Lower leg skin (tissue), 4 donors: ENCODE results near the gene PPIF. TPM values are rescaled to one million over a fixed set of nuclear protein-coding genes. Genes with fewer than 3 reads are reported as not detected.

Experiments
- DNase-seq, 2 donors: peaks; one replicate each; pipeline ENCODE4 v3.0.0-alpha.2; 2019; ENCODE audit warnings: low spot score in 2 of 2
- H3K4me3 ChIP-seq: fragments of 200-600 bp; sonication (generic); 2 replicates; pipeline ENCODE4 v1.5.1; 2017; ENCODE audit warnings: mild to moderate bottlenecking, low read depth; ENCODE audit not compliant: poor library complexity, severe bottlenecking
- CTCF ChIP-seq, 3 donors: fragments of 450-650 bp; IDR thresholded peaks; one replicate each; pipeline ENCODE4 v1.5.1; 2016; ENCODE audit warnings: antibody characterized with exemption in 3 of 3, mild to moderate bottlenecking in 3 of 3, moderate library complexity in 2 of 3
- POLR2A ChIP-seq, 2 donors: fragments of 450-650 bp; IDR thresholded peaks; one replicate each; pipeline ENCODE4 v1.6.1; 2016 to 2017; ENCODE audit warnings: antibody characterized with exemption in 2 of 2, mild to moderate bottlenecking in 1 of 2, moderate library complexity in 1 of 2
- WGBS, 2 donors: methylation state at CpG; one replicate each; pipeline ENCODE4 v1.1.5; 2018; 5-methylcytosine and 5-hydroxymethylcytosine counted together
- intact Hi-C: fragments of 100-400 bp; cut with DNase I; formaldehyde crosslinking; loops from one replicate; pipeline ENCODE4 v1.15.0; 2023; ENCODE audit warnings: low total_unique reads
- total RNA-seq, 4 donors: library from RNA; depleted of rRNA; stranded (reverse); fragments of >200 nt; gene quantifications; one replicate each; pipeline ENCODE4 v1.1.0, GENCODE V29; 2016

The PPIF gene
- total RNA-seq, 4 donors from 2014 or later = 59.3 to 123 (median 78.3) TPM

- TF ChIP-seq CTCF (IDR thresholded peaks at IDR 0.05) = no peak
- no peak for TF ChIP-seq POLR2A (IDR thresholded peaks at IDR 0.05)
- intact Hi-C loops = no loop called here
- no peak overlapping the region for H3K4me3 ChIP-seq
- WGBS, 2 donors = 92 to 93% methylated on average over 36 of the region's 36 CpGs
- peak in 1 of 2 donors; percentile 37 for DNase-seq
Measured at GRCh38 chr10:79377557-79378382, 30.5 kb downstream of the PPIF start.

- intact Hi-C loops = no loop called here
- 90 to 93% methylated on average over 7 of the region's 7 CpGs for WGBS, 2 donors
- H3K4me3 ChIP-seq = no peak overlapping the region
- DNase-seq = peak in 1 of 2 donors; percentile 68
- TF ChIP-seq CTCF (IDR thresholded peaks at IDR 0.05) = no peak
- no peak for TF ChIP-seq POLR2A (IDR thresholded peaks at IDR 0.05)
Measured at GRCh38 chr10:79378383-79378646, 31.0 kb downstream of the PPIF start.

GRCh38 chr10:79378647-79379511 is 31.6 kb downstream of the PPIF start:
- WGBS, 2 donors = 79 to 85% methylated on average over 19 to 22 of the region's 22 CpGs
- intact Hi-C loops = no loop called here
- peak in 1 of 2 donors; percentile 72 for DNase-seq
- TF ChIP-seq CTCF (IDR thresholded peaks at IDR 0.05) (no peak), POLR2A (IDR thresholded peaks at IDR 0.05) (no peak)
- no peak overlapping the region for H3K4me3 ChIP-seq

- 66 to 67% methylated on average over 9 of the region's 9 CpGs for WGBS, 2 donors
- intact Hi-C loops = no loop called here
- H3K4me3 ChIP-seq = no peak overlapping the region
Measured at GRCh38 chr10:79379512-79380124, 32.3 kb downstream of the PPIF start.

More at GRCh38 chr10:79379512-79380124, 32.3 kb downstream of the PPIF start:
- DNase-seq = peak in 1 of 2 donors; percentile 87
- TF ChIP-seq POLR2A (IDR thresholded peaks at IDR 0.05) (no peak), CTCF (IDR thresholded peaks at IDR 0.05) (no peak)
